Stimulated activated CD8-positive, alpha-beta memory T cell treated with anti-CD3 and anti-CD28 coated beads, Interleukin-15, amount 100 ng/mL, for 1 hour (primary cell): ENCODE results near the gene LRCH1.

Experiments used
- DNase-seq: peaks from one replicate; pipeline ENCODE4 v3.0.0-alpha.2; 2020; ENCODE audit warnings: low read depth

Gene LRCH1

GRCh38 chr13:46593398-46593797 lies 40.4 kb downstream of the LRCH1 start:
- no peak for DNase-seq

GRCh38 chr13:46594374-46595078 lies 41.6 kb downstream of the LRCH1 start:
- no peak for DNase-seq

- DNase-seq: no peak
Measured at GRCh38 chr13:46595136-46595884, 42.3 kb downstream of the LRCH1 start.

DNA sequence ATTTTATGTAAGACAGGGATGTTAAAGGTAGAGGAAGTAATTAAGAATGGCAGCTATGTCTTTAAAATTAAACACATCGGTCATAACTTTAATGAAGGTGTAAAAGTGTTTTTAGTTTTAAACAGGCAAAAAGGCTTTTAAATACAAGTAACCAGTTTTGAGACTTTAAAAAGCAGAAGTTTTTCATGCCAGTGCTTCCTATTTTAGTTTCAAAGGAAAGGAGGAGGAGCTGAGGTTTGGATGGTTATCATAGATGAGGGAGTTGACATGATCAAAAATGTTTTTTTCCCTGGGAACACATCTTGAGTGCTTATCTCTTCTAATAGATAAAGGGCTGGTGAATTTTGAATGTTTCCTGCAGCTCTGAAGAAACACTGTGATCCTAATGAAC lies 42.9 kb downstream of the LRCH1 start:
- DNase-seq: no peak

GRCh38 chr13:46596466-46596865 lies 43.5 kb downstream of the LRCH1 start:
- no peak for DNase-seq

- no peak for DNase-seq
Measured at GRCh38 chr13:46598140-46598819, 45.3 kb downstream of the LRCH1 start.

DNA sequence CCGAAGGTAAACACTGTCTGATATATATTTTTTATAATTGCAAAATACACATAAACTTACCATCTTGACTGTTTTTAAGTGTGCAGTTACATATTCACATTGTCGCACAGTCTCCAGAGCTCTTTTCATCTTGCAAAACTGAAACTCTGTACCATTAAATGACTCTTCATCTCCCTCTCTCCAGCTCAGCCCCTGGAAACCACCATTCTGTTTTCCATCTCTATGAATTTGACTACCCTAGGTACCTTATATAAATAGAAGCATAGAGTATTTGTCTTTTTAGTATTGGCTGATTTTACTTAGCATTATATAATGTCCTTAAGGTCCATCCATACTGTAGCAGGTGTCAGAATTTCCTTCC lies 45.8 kb downstream of the LRCH1 start:
- DNase-seq: no peak

DNA sequence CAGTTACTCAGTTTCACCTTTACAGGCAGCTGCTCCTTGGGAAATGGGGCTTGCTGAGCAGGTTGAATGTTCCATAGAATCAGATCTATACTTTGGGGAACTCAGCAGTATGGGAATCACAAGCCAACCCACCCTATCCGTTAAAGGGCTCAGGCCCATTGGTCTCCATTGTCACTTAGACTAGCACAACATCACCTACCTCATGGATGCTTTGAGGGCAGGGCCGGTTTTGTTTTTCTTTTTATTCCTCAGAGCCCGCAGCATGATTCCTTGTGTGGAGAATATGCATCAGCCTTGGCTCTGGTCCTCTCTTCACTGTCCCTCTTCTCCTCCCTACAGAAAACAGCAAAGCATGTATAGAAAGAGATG lies 48.0 kb downstream of the LRCH1 start:
- DNase-seq: no peak

DNA sequence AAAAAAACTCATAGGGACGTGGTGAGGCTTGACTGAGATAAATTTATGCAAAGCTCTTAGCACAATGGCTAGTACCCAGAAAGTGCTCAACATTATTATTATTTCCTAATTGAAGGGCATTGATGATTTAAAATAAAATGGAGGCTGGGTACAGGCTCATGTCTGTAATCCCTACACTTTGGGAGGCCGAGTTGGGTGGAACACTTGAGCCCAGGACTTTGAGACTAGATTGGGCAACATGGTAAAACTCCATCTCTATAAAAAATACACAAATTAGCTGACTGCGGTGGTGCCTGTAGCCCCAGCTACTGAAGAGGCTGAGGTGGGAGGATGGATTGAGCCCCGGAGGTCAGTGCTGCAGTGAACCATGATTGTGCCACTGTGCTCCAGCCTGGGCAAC lies 49.6 kb downstream of the LRCH1 start:
- DNase-seq: no peak

- no peak for DNase-seq
Measured at GRCh38 chr13:46603165-46603603, 50.2 kb downstream of the LRCH1 start.

DNA sequence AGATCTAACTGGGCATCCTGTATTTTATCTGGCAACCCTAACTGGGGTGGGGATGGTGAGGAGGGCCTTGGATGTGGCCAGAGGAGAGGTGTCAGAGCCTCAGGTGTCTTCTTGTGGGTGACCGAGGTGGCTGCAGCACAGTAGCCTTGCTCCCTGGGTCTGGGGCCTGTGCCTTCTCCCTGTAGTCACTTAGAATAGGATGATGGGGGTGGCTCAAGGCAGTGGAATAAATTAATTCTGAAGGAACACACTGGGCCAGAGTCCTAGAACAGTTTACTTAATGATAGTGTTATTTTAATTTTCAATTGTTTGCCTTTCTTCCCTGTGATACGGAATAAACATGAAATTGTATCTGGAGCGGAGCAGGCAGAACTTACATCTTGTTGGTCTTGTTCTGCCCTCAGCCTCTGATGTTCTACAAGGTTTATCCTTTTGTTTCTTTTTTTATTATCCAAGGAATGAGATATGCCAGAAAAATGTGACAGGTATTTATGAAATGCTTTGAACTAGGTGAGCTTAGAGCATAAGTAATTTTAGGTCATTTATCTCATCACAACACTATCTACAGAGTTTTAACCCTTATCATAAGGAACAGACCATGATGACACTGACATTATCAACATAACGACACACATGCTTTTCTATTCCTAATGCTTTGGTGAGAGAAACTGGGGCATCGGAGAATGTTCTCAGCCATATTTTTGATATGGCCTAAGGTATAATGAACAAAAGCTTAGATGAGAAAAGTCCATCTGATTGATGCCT lies 51.4 kb downstream of the LRCH1 start:
- DNase-seq: no peak

GRCh38 chr13:46605076-46605824 lies 52.3 kb downstream of the LRCH1 start:
- DNase-seq: no peak

DNA sequence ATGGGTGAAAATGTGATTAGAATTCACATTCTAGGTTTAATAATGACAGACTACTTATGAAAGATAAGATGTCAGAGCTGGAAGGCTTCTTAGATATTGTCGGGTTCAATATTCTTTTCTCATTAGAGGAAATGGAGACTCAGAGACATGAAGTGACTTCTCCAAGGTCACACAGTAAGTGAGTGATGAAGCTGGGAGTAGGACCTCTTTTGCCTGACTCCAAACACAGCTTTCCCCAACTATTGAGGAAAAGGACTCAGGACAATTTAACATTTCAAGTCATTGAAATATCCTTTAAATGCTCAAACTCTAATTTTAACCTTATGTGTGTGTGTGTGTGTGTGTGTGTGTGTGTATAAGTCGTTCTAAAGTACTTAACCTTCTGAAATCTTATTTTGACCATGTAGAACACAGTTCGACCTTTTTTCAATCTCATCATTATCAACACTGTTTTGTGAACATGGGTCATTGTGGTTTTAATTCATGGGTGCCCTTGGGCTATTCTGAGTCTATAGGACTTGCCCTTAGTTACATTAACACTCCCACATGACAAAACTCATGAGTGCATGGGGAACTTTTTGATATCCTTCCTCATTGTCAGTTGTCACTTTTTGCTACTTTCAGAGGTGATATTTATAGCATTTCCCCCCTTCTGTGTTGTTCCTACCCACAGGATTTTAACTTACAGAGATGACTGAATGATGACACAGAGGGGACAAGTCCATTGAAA lies 53.0 kb downstream of the LRCH1 start:
- DNase-seq: no peak

DNA sequence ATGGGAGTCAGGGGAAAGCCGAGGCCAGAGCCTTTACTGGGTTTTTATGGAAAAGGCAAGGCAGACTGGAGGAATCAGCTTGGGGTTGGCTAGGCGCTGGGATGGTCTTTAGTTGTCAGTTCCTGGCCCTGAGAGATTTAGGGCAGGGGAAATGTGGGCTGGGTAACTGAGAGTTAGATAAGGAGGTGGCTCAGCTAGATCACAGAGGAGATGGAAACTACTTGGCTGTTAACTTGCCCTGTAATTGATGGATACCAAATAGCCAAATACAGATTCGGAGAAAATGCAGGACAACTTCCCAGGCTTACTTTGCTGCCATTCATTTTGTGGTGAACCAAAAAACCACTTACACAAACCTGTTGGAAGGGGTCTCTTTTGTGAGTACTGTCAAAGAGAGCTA lies 54.0 kb downstream of the LRCH1 start:
- no peak for DNase-seq

DNA sequence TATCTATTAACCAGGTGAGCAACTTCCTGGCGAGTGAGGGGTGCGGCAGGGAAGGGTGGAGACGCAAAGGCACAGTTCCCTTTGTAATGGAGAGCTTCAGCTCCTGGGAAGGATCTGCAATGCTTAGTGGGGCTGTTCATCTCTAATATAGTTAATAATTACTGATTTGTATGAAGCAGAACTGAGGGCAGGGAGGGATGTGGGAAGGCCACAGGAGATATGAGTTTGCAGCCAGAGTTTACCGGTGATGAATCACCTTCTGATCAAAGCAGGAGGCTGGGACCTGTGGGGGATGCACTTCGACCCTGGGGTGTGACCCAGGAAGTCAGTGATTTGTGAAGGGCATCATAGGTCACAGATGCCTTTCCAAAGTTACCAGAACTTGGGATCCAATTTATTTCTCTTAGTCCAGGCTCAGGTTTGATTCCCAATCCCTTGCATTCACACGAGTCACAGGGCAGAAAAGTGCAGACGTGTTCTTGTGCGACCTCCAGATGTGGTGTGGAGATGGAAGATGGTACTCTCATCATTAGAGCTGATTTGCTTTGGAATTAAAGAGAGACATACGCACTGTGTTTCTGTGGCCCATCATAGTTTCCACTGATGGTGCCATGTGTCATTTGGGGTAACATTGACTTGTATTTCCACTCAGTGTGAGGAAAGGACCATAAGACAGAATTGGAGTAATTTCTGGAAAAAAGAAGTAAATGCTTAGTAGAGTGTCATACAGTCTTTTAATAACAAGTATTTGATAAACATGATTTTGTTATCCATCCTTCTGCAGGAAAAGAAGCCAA lies 55.0 kb downstream of the LRCH1 start:
- no peak for DNase-seq

- DNase-seq: no peak
Measured at GRCh38 chr13:46609052-46609451, 56.1 kb downstream of the LRCH1 start.

GRCh38 chr13:46609726-46610125 lies 56.8 kb downstream of the LRCH1 start:
- DNase-seq: no peak

DNA sequence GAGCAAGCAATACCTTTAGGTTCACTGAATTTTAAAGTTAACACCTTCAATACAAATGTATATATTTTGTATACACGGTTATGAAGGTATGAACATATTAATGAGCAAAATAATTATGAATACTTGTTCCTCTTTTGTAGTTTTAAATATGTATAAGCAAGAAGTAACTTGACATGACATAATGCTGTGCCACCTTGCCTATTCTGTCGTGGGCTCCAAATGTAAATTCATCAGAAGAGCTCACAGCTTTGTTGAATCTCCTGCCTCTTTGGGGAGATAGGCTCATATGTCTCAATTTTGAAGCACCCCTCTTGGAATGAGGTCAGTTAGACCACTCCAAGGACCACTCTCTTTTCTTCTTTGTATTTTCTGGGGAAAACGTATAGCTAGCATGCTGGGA lies 59.3 kb downstream of the LRCH1 start:
- no peak for DNase-seq

DNA sequence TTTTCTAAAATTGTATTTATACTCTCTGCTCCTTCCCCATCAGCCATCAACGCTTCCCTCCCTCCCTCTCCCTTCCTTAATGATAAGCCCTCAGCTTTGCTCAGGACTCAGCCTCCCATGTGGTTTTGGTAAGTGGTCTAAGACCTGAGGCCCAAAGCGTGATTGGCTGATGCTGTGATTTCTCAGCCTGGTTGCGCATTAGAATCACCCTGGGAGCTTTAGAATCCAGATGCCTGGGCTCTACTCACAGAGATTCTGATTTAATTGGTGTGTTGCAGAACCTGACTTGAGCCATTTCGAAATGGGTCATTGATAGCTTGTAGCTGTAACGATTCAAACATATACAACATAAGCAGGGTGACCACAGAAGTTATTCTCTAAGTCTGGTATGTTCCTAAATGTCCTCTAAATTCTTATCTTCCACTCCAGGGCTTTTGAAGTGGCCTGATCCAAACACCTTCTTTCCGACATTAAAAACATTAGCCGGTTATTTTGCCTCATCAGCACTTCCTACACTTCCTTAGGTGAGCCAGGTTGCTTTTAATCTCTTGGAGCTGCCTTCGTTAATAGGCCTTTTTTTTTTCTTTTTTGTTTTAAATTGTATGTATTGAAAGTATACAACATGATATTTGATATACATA lies 60.6 kb downstream of the LRCH1 start:
- DNase-seq: no peak

GRCh38 chr13:46614582-46614981 lies 61.6 kb downstream of the LRCH1 start:
- DNase-seq: no peak
